ENCODE data around the gene FBXO44.

DNA sequence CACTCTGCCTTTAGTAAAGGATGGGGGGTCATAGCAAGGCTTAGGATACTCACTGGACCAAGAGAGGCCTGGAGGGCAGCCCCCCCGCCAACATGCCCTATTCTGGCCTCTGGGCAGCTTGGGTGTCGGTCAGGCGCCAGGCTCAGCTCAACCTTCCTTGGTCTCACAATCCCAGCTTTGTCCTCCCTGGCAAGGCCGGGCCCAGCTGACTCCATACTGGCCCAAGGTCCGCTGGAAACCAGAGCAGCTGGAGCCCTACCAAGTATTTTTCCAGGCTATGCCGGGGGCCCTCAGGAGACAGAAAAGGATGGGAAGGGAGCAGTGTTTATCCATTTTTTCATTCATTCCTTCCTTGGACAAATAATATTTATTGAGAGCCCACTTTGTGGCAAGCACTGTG lies 6.6 kb upstream of the FBXO44 start:
- TF ChIP-seq, protein P1, sequence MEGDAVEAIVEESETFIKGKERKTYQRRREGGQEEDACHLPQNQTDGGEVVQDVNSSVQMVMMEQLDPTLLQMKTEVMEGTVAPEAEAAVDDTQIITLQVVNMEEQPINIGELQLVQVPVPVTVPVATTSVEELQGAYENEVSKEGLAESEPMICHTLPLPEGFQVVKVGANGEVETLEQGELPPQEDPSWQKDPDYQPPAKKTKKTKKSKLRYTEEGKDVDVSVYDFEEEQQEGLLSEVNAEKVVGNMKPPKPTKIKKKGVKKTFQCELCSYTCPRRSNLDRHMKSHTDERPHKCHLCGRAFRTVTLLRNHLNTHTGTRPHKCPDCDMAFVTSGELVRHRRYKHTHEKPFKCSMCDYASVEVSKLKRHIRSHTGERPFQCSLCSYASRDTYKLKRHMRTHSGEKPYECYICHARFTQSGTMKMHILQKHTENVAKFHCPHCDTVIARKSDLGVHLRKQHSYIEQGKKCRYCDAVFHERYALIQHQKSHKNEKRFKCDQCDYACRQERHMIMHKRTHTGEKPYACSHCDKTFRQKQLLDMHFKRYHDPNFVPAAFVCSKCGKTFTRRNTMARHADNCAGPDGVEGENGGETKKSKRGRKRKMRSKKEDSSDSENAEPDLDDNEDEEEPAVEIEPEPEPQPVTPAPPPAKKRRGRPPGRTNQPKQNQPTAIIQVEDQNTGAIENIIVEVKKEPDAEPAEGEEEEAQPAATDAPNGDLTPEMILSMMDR (IDR thresholded peaks at IDR 0.05), result no peak
- TF ChIP-seq POLR2A (IDR thresholded peaks at IDR 0.05; ENCODE audit: low read depth), result no peak
- TF ChIP-seq EP300 (IDR thresholded peaks at IDR 0.05), result no peak
- no peak for TF ChIP-seq POLR2AphosphoS5 (IDR thresholded peaks at IDR 0.05)
